Naive thymus-derived CD8-positive, alpha-beta T cell (primary cell): ENCODE results near the gene ARHGAP23. TPM values are rescaled to one million over a fixed set of nuclear protein-coding genes. Genes with fewer than 3 reads are reported as not detected.

ENCODE experiments used
- ATAC-seq, 2 donors: fragments of 150-1000 bp; cut with Tn5 transposase in 1 of 2; sonication (Bioruptor Pico), chemical (Tn5 transposase) in 1 of 2; 1 replicate in 1 of 2; 2 replicates in 1 of 2; pipeline ENCODE4 v1.10.0; 2021; ENCODE audit warnings: mild to moderate bottlenecking in 2 of 2, moderate library complexity in 2 of 2
- POLR2A ChIA-PET: fragments of 350-600 bp; sonication (Branson Sonifier 250); formaldehyde crosslinking; loops from one replicate; lab custom pipeline; 2021; ENCODE audit warnings: antibody characterized with exemption; lab: Charles Lee
- DNase-seq, 10 donors: peaks; one replicate each; pipeline versions ENCODE4 v3.0.0 to v3.0.0-alpha.2; 2020 to 2022
- H3K27ac Mint-ChIP-seq, 10 donors: one replicate each; pipeline ENCODE4 v1.8.0; 2020 to 2022; ENCODE audit warnings: mild to moderate bottlenecking in 10 of 10, mixed read lengths in 10 of 10, moderate library complexity in 4 of 10, inconsistent platforms in 1 of 10
- H3K27me3 Mint-ChIP-seq, 5 donors: one replicate each; pipeline ENCODE4 v1.8.0; 2021 to 2022; ENCODE audit warnings: mixed read lengths in 5 of 5
- H3K36me3 Mint-ChIP-seq, 3 donors: one replicate each; pipeline ENCODE4 v1.8.0; 2020 to 2022; ENCODE audit warnings: mixed read lengths in 3 of 3, mild to moderate bottlenecking in 2 of 3, inconsistent platforms in 1 of 3
- H3K4me1 Mint-ChIP-seq, 4 donors: one replicate each; pipeline ENCODE4 v1.8.0; 2021 to 2022; ENCODE audit warnings: mixed read lengths in 4 of 4
- H3K4me3 Mint-ChIP-seq, 10 donors: one replicate each; pipeline ENCODE4 v1.8.0; 2020 to 2022; ENCODE audit warnings: mild to moderate bottlenecking in 10 of 10, mixed read lengths in 10 of 10, moderate library complexity in 6 of 10, inconsistent platforms in 1 of 10
- H3K9me3 Mint-ChIP-seq, 9 donors: one replicate each; pipeline ENCODE4 v1.8.0; 2020 to 2022; ENCODE audit warnings: mixed read lengths in 9 of 9, mild to moderate bottlenecking in 3 of 9, inconsistent platforms in 1 of 9, moderate library complexity in 1 of 9
- polyA plus RNA-seq, 3 donors: library from polyadenylated mRNA; unstranded; fragments of 300-500 nt; fragmentation: Illumina TruSeq; gene quantifications; one replicate each; pipeline ENCODE4 v1.2.3, GENCODE V29; 2021
- total RNA-seq, 8 experiments: library from RNA in 2 of 8; stranded (reverse) in 2 of 8; gene quantifications; one replicate each; pipeline ENCODE4 v1.2.3 and lab custom pipeline; 2021 to 2026

Gene ARHGAP23
- total and polyA plus RNA-seq, 5 experiments from 2014 or later: 0.18 TPM; not detected in 4

- Mint-ChIP-seq H3K27me3 (peaks cover 6 to 33% (median 22%) of the 10 kb centered on the region in 5 donors), H3K27ac (peak overlapping the region in 8 of 10 donors; percentile 64 to 95 (median 75)), H3K9me3 (no peaks in the 10 kb centered on the region), H3K4me1 (peaks cover 22 to 39% (median 32%) of the 10 kb centered on the region in 4 donors), H3K4me3 (peak overlapping the region; percentile 89 to 98 (median 96)), H3K36me3 (peaks cover 0 to 5% (median 0%) of the 10 kb centered on the region in 3 donors)
- DNase-seq (no peak), ATAC-seq (peak; percentile 37 to 42)
- POLR2A ChIA-PET: interaction anchor here (1.1 to 1.7 kb wide), 6 partner anchors 26 to 233 kb away, joined by 3 to 11 read pairs (median 5); partner anchors contain the start of gene MLLT6
Observed at GRCh38 chr17:38558728-38559050, 130.4 kb downstream of the ARHGAP23 start.

GRCh38 chr17:38559051-38559879 is 131.0 kb downstream of the ARHGAP23 start:
- DNase-seq: peak; percentile 79 to 94 (median 86)
- peak overlapping the region in 9 of 10 donors; percentile 61 to 95 (median 71) for H3K27ac Mint-ChIP-seq
- no peaks in the 10 kb centered on the region for H3K9me3 Mint-ChIP-seq
- ATAC-seq: peak; percentile 80 to 87
- peaks cover 24 to 45% (median 37%) of the 10 kb centered on the region in 4 donors for H3K4me1 Mint-ChIP-seq
- H3K4me3 Mint-ChIP-seq: peak overlapping the region; percentile 89 to 98 (median 96)
- POLR2A ChIA-PET: interaction anchor here (0.8 to 1.7 kb wide), 5 partner anchors 29 to 171 kb away, joined by 3 to 11 read pairs (median 3); partner anchors contain the start of gene MLLT6
- H3K36me3 Mint-ChIP-seq: peaks cover 0 to 6% (median 0%) of the 10 kb centered on the region in 3 donors
- H3K27me3 Mint-ChIP-seq: peaks cover 7 to 35% (median 26%) of the 10 kb centered on the region in 5 donors

- DNase-seq: no peak
- peaks cover 26 to 46% (median 39%) of the 10 kb centered on the region in 4 donors for H3K4me1 Mint-ChIP-seq
- peaks cover 10 to 39% (median 27%) of the 10 kb centered on the region in 5 donors for H3K27me3 Mint-ChIP-seq
- H3K9me3 Mint-ChIP-seq: no peaks in the 10 kb centered on the region
- H3K36me3 Mint-ChIP-seq: peaks cover 0 to 6% (median 0%) of the 10 kb centered on the region in 3 donors
- peak overlapping the region in 6 of 10 donors; percentile 12 to 96 (median 76) for H3K4me3 Mint-ChIP-seq
- ATAC-seq: peak in 1 of 2 donors; percentile 1
- POLR2A ChIA-PET: interaction anchor here (0.8 to 1.7 kb wide), 3 partner anchors 28 to 146 kb away, joined by 3 to 11 read pairs (median 3); partner anchors contain the start of gene MLLT6
- H3K27ac Mint-ChIP-seq: no peak overlapping the region
Observed at GRCh38 chr17:38559880-38560230, 131.6 kb downstream of the ARHGAP23 start.

- H3K4me3 Mint-ChIP-seq: peak overlapping the region in 9 of 10 donors; percentile 36 to 85 (median 56)
- H3K4me1 Mint-ChIP-seq: peaks cover 26 to 46% (median 39%) of the 10 kb centered on the region in 4 donors
- ATAC-seq: no peak
- peak in 3 of 10 donors; percentile 38 to 47 (median 40) for DNase-seq
- H3K9me3 Mint-ChIP-seq: no peaks in the 10 kb centered on the region
- peaks cover 0 to 6% (median 0%) of the 10 kb centered on the region in 3 donors for H3K36me3 Mint-ChIP-seq
- POLR2A ChIA-PET: no interaction called here
- peaks cover 16 to 47% (median 31%) of the 10 kb centered on the region in 5 donors for H3K27me3 Mint-ChIP-seq
- peak overlapping the region in 1 of 10 donors; percentile 69 for H3K27ac Mint-ChIP-seq
Observed at GRCh38 chr17:38560503-38561318, 132.4 kb downstream of the ARHGAP23 start.

GRCh38 chr17:38561416-38562214 is 133.4 kb downstream of the ARHGAP23 start:
- Mint-ChIP-seq H3K27me3 (peaks cover 22 to 56% (median 40%) of the 10 kb centered on the region in 5 donors), H3K27ac (no peak overlapping the region)
- POLR2A ChIA-PET: interaction anchor here (0.5 kb wide), 1 partner anchor 173 kb away, joined by 3 read pairs; no protein-coding TSS in a partner anchor

More at GRCh38 chr17:38561416-38562214, 133.4 kb downstream of the ARHGAP23 start:
- H3K4me3 Mint-ChIP-seq: peak overlapping the region in 2 of 10 donors; percentile 26 to 68
- no peaks in the 10 kb centered on the region for H3K9me3 Mint-ChIP-seq
- ATAC-seq (no peak), DNase-seq (no peak)
- H3K36me3 Mint-ChIP-seq: peaks cover 0 to 6% (median 0%) of the 10 kb centered on the region in 3 donors
- H3K4me1 Mint-ChIP-seq: peaks cover 26 to 46% (median 39%) of the 10 kb centered on the region in 4 donors

Other genes starting within 250 kb of the ARHGAP23 start
- 1 to 10 TPM in 1 of 2 experiments, not detected in 1; 2.5 TPM for gene TBC1D3, start 235.9 kb upstream of the ARHGAP23 start, total RNA-seq
- gene TBC1D3, start 235.9 kb upstream of the ARHGAP23 start, polyA plus RNA-seq: not detected
- 10 to 100 TPM; 23.8 to 24.0 TPM for gene MRPL45, start 131.3 kb upstream of the ARHGAP23 start, total RNA-seq
- gene MRPL45, start 131.3 kb upstream of the ARHGAP23 start, polyA plus RNA-seq: 10 to 100 TPM; 21.6 to 34.7 (median 26.0) TPM
- gene GPR179, start 84.5 kb upstream of the ARHGAP23 start, total RNA-seq: under 1 TPM; 0.11 to 0.21 TPM
- gene GPR179, start 84.5 kb upstream of the ARHGAP23 start, polyA plus RNA-seq: not detected
- gene SOCS7, start 76.6 kb upstream of the ARHGAP23 start, total RNA-seq: 10 to 100 TPM; 19.8 to 21.7 TPM
- 1 to 10 TPM in 1 of 3 donors, under 1 TPM in 2; 0.66 to 1.2 (median 0.83) TPM for gene SOCS7, start 76.6 kb upstream of the ARHGAP23 start, polyA plus RNA-seq
- gene SRCIN1, start 177.5 kb downstream of the ARHGAP23 start, total RNA-seq: under 1 TPM; 0.16 to 0.60 TPM
- not detected for gene SRCIN1, start 177.5 kb downstream of the ARHGAP23 start, polyA plus RNA-seq
- gene EPOP, start 246.5 kb downstream of the ARHGAP23 start, total RNA-seq: 1 to 10 TPM; 1.2 TPM
- under 1 TPM in 2 of 3 donors, not detected in 1; 0.04 to 0.10 TPM for gene EPOP, start 246.5 kb downstream of the ARHGAP23 start, polyA plus RNA-seq